Uterus (tissue), 2 donors: ENCODE results near the gene PTPRZ1.

ENCODE experiments used
- POLR2A ChIP-seq, 2 donors: fragments of 450-650 bp; IDR thresholded peaks; one replicate each; pipeline ENCODE4 v1.6.1; 2016; ENCODE audit warnings: antibody characterized with exemption in 2 of 2, mild to moderate bottlenecking in 1 of 2, moderate library complexity in 1 of 2
- TF ChIP-seq, protein P1 (sequence below), 4 experiments: fragments of 200-600 bp in 2 of 4; fragments of 450-650 bp in 2 of 4; sonication (generic) in 2 of 4; IDR thresholded peaks; one replicate each; pipeline ENCODE4 v1.5.1; 2016 to 2019; ENCODE audit warnings: antibody characterized with exemption in 4 of 4, mild to moderate bottlenecking in 2 of 4, moderate library complexity in 1 of 4

DNA sequence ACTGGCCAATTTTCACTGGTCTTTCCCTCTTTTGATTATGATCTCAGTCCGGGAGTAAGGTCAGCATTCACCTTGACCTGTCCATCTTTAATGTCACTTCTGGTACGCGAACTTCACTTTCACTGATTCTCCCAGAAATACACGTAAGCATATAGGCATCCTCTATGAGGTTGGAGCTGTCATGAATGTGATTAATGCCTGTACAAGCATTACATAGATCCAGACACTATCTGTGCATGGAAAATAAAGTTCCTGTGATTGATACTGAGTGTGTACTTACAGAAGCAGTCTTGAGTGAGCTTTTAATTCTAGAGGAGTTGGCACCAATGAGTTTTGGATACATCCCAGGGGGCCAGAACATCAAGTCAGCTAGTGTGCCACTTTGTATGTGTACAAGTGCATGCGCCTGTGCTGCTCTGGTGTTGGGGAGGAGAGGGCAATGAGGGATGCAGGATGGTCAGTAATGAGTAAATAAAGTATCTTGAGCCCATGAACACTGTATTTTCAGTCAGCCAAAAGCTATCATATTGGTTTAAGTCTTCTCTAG lies 6.0 kb downstream of the PTPRZ1 start:
- TF ChIP-seq, protein P1, sequence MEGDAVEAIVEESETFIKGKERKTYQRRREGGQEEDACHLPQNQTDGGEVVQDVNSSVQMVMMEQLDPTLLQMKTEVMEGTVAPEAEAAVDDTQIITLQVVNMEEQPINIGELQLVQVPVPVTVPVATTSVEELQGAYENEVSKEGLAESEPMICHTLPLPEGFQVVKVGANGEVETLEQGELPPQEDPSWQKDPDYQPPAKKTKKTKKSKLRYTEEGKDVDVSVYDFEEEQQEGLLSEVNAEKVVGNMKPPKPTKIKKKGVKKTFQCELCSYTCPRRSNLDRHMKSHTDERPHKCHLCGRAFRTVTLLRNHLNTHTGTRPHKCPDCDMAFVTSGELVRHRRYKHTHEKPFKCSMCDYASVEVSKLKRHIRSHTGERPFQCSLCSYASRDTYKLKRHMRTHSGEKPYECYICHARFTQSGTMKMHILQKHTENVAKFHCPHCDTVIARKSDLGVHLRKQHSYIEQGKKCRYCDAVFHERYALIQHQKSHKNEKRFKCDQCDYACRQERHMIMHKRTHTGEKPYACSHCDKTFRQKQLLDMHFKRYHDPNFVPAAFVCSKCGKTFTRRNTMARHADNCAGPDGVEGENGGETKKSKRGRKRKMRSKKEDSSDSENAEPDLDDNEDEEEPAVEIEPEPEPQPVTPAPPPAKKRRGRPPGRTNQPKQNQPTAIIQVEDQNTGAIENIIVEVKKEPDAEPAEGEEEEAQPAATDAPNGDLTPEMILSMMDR (IDR thresholded peaks at IDR 0.05) = no peak
- no peak for TF ChIP-seq POLR2A (IDR thresholded peaks at IDR 0.05)
